ENCODE measurements around the gene RRP9.

GRCh38 chr3:51966486-51966885, 24.8 kb upstream of the RRP9 start:
- TF ChIP-seq, protein P1, sequence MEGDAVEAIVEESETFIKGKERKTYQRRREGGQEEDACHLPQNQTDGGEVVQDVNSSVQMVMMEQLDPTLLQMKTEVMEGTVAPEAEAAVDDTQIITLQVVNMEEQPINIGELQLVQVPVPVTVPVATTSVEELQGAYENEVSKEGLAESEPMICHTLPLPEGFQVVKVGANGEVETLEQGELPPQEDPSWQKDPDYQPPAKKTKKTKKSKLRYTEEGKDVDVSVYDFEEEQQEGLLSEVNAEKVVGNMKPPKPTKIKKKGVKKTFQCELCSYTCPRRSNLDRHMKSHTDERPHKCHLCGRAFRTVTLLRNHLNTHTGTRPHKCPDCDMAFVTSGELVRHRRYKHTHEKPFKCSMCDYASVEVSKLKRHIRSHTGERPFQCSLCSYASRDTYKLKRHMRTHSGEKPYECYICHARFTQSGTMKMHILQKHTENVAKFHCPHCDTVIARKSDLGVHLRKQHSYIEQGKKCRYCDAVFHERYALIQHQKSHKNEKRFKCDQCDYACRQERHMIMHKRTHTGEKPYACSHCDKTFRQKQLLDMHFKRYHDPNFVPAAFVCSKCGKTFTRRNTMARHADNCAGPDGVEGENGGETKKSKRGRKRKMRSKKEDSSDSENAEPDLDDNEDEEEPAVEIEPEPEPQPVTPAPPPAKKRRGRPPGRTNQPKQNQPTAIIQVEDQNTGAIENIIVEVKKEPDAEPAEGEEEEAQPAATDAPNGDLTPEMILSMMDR (IDR thresholded peaks at IDR 0.05; ENCODE audit: low read length): no peak
- TF ChIP-seq EZH2 (IDR thresholded peaks at IDR 0.05; ENCODE audit: borderline replicate concordance, low read length): no peak

All from OCI-LY1 (cell line).